ENCODE data around the gene APOA1.

Gene APOA1

DNA sequence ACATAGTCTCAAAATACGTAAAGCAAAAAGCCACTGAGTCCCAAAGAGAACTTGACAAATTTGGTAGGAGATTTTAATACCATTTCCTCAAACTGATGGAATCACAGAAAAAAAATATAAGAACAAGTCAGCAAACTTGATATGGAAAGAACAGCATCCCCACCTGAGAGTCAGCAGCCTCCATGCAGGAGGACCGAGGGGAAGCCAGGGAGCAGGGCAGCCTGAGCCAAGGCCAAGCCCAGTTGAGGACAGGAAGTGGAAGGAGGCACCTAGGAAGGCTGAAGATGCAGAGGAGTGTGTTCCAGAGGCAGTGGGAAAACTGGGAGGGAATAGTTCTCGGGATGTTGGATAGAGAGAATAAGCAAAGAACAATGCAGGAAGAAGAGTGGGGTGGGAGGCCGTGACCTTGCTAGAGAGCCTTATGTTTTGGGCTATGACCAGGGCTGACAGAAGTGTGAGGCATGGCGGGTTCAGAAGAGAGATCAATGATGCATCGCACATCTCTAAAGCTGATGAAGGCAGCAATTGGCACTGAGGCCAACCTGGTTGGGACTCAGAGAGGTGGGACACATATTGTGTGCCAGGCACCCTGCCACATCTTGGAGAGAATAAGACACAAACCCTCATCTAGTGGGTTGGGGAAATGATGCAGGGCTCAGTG lies 29.7 kb downstream of the APOA1 start:
- TF ChIP-seq SIN3A (IDR thresholded peaks at IDR 0.05; ENCODE audit: borderline replicate concordance, insufficient read depth, low read length) (no peak), FOXP2 (optimal IDR thresholded peaks at IDR 0.05; ENCODE audit: borderline replicate concordance, extremely low read depth, extremely low read length, insufficient read depth) (no peak), TAF1 (IDR thresholded peaks at IDR 0.05; ENCODE audit: borderline replicate concordance, insufficient read depth, low read length) (no peak), POLR2AphosphoS5 (IDR thresholded peaks at IDR 0.05; ENCODE audit: low read depth, low read length) (no peak), REST (IDR thresholded peaks at IDR 0.05; ENCODE audit: insufficient read depth in 1 of 2, low read depth in 2 of 2, low read length in 2 of 2) (no peak)

DNA sequence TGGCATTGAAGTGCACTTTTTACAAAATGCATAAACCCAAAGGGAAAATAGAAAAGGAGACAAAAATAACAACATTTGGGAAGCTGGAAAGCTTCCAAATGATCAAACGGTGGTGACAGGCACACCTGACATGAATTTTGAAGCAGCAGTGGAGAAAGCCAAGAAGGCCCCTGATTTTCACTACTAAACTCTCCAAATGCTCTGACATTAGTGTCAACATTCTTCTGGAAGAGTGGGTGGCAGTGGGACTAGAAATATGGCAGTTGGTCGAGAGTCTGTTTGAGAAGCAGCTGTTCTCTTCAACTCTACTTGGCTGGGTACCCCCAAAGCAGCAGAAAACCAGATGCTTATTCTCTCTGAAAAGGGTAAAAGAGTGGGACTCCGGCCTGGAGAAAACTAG lies 33.4 kb downstream of the APOA1 start:
- TF ChIP-seq POLR2AphosphoS5 (IDR thresholded peaks at IDR 0.05; ENCODE audit: low read depth, low read length), result no peak
- no peak for TF ChIP-seq SIN3A (IDR thresholded peaks at IDR 0.05; ENCODE audit: borderline replicate concordance, insufficient read depth, low read length)
- TF ChIP-seq FOXP2 (optimal IDR thresholded peaks at IDR 0.05; ENCODE audit: borderline replicate concordance, extremely low read depth, extremely low read length, insufficient read depth), result no peak

DNA sequence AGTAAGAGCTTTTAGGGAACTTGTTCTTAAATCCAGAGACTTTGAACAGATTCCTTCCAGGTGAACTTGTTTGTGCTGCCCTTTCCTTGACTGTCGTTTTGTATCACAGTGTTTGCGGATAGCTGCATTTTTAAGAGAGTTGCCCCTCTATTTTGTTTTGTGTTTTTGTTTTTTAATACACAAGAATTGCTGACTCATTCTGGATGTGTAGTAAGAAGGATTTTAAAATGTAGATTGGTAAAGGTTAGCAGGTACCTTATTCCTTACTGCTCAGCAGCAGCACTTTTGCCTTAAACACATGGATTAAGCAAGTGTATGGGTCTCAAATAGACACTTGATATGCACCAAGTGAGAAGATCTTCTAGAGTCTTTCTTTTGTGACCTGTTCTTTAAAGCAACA lies 36.8 kb downstream of the APOA1 start:
- no peak for TF ChIP-seq TAF1 (IDR thresholded peaks at IDR 0.05; ENCODE audit: borderline replicate concordance, insufficient read depth, low read length)
- TF ChIP-seq REST (IDR thresholded peaks at IDR 0.05; ENCODE audit: insufficient read depth in 1 of 2, low read depth in 2 of 2, low read length in 2 of 2), result no peak
- TF ChIP-seq FOXP2 (optimal IDR thresholded peaks at IDR 0.05; ENCODE audit: borderline replicate concordance, extremely low read depth, extremely low read length, insufficient read depth), result no peak
- no peak for TF ChIP-seq POLR2AphosphoS5 (IDR thresholded peaks at IDR 0.05; ENCODE audit: low read depth, low read length)
- TF ChIP-seq SIN3A (IDR thresholded peaks at IDR 0.05; ENCODE audit: borderline replicate concordance, insufficient read depth, low read length), result no peak

- TF ChIP-seq SIN3A (IDR thresholded peaks at IDR 0.05; ENCODE audit: borderline replicate concordance, insufficient read depth, low read length), result no peak
- TF ChIP-seq REST (IDR thresholded peaks at IDR 0.05; ENCODE audit: insufficient read depth in 1 of 2, low read depth in 2 of 2, low read length in 2 of 2), result no peak
- TF ChIP-seq FOXP2 (optimal IDR thresholded peaks at IDR 0.05; ENCODE audit: borderline replicate concordance, extremely low read depth, extremely low read length, insufficient read depth), result no peak
- no peak for TF ChIP-seq TAF1 (IDR thresholded peaks at IDR 0.05; ENCODE audit: borderline replicate concordance, insufficient read depth, low read length)
- TF ChIP-seq POLR2AphosphoS5 (IDR thresholded peaks at IDR 0.05; ENCODE audit: low read depth, low read length), result no peak
Observed at GRCh38 chr11:116798368-116798767, 39.1 kb downstream of the APOA1 start.

DNA sequence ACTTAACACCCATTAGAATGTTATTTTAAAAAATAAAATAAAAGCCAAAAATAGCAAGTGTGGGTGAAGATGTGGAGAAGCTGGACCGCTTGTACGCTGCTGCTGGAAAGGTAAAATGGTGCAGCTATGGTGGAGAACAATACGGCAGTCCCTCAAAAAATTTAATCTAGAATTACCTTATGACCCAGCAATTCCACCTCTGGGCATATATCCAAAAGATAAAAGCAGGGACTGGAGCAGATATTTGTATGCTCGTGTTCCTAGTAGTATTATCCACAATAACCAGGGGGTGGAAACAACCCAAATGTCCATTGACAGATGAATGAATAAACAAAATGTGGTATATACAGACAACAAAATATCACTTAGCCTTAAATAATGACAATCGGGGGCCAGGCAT lies 39.6 kb downstream of the APOA1 start:
- TF ChIP-seq POLR2AphosphoS5 (IDR thresholded peaks at IDR 0.05; ENCODE audit: low read depth, low read length) (no peak), REST (IDR thresholded peaks at IDR 0.05; ENCODE audit: insufficient read depth in 1 of 2, low read depth in 2 of 2, low read length in 2 of 2) (no peak), SIN3A (IDR thresholded peaks at IDR 0.05; ENCODE audit: borderline replicate concordance, insufficient read depth, low read length) (no peak), TAF1 (IDR thresholded peaks at IDR 0.05; ENCODE audit: borderline replicate concordance, insufficient read depth, low read length) (no peak), FOXP2 (optimal IDR thresholded peaks at IDR 0.05; ENCODE audit: borderline replicate concordance, extremely low read depth, extremely low read length, insufficient read depth) (no peak)

Data from PFSK-1 (cell line).